LNCAP (cell line): ENCODE results near the gene KLHL22.

ENCODE experiments used
- CTCF ChIP-seq: fragments of 450-650 bp; IDR thresholded peaks from 2 replicates; pipeline ENCODE4 v1.5.1; 2017; ENCODE audit warnings: mild to moderate bottlenecking

The KLHL22 gene

GRCh38 chr22:20433686-20434241, 61.8 kb downstream of the KLHL22 start:
- TF ChIP-seq CTCF: no peak

GRCh38 chr22:20433191-20433590, 62.4 kb downstream of the KLHL22 start:
- TF ChIP-seq CTCF: no peak

GRCh38 chr22:20432244-20432686, 63.3 kb downstream of the KLHL22 start:
- no peak for TF ChIP-seq CTCF

GRCh38 chr22:20431511-20432192, 63.9 kb downstream of the KLHL22 start:
- no peak for TF ChIP-seq CTCF

- peak; percentile 62 for TF ChIP-seq CTCF
These were observed 64.7 kb downstream of the KLHL22 start for GRCh38 chr22:20430720-20431510.

- no peak for TF ChIP-seq CTCF
These were observed 65.4 kb downstream of the KLHL22 start for GRCh38 chr22:20430101-20430719.

GRCh38 chr22:20429254-20430100, 66.1 kb downstream of the KLHL22 start:
- no peak for TF ChIP-seq CTCF
